Peyer's patch (tissue), 4 donors: ENCODE results near the gene CHRNB4.

Source experiments
- POLR2A ChIP-seq, 2 donors: fragments of 450-650 bp; IDR thresholded peaks; one replicate each; pipeline ENCODE4 v1.5.1; 2017; ENCODE audit warnings: antibody characterized with exemption in 2 of 2, mild to moderate bottlenecking in 2 of 2, moderate library complexity in 2 of 2
- TF ChIP-seq, protein P1 (sequence below), 6 experiments: fragments of 450-650 bp in 4 of 6; fragments of 200-600 bp in 2 of 6; sonication (generic) in 1 of 6; IDR thresholded peaks; one replicate each; pipeline ENCODE4 v1.5.1; 2017 to 2019; ENCODE audit warnings: antibody characterized with exemption in 6 of 6, mild to moderate bottlenecking in 3 of 6, moderate library complexity in 1 of 6

DNA sequence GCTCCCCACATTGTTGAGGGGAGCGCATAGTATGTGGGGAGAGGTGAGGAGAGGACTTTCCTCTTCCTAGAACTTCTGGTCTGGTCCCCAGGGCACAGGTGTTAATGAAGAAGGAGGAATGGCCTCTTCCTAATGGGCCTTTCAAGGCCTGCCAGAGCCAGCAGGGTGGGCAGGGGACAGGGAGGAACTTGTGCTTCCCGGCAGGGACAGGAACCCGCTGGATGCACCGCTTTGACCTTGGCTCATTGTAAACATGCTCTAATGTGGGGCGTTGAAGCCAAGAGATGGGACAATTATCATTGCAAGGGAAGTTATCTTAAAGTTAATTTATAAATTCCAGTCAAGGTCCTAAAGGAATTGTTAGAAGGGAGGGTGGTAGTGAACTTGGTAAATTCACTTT is 21.0 kb upstream of the CHRNB4 start:
- TF ChIP-seq, protein P1, sequence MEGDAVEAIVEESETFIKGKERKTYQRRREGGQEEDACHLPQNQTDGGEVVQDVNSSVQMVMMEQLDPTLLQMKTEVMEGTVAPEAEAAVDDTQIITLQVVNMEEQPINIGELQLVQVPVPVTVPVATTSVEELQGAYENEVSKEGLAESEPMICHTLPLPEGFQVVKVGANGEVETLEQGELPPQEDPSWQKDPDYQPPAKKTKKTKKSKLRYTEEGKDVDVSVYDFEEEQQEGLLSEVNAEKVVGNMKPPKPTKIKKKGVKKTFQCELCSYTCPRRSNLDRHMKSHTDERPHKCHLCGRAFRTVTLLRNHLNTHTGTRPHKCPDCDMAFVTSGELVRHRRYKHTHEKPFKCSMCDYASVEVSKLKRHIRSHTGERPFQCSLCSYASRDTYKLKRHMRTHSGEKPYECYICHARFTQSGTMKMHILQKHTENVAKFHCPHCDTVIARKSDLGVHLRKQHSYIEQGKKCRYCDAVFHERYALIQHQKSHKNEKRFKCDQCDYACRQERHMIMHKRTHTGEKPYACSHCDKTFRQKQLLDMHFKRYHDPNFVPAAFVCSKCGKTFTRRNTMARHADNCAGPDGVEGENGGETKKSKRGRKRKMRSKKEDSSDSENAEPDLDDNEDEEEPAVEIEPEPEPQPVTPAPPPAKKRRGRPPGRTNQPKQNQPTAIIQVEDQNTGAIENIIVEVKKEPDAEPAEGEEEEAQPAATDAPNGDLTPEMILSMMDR (IDR thresholded peaks at IDR 0.05) = no peak
- no peak for TF ChIP-seq POLR2A (IDR thresholded peaks at IDR 0.05)
